ENCODE data around the gene IFNG-AS1.

The IFNG-AS1 gene

DNA sequence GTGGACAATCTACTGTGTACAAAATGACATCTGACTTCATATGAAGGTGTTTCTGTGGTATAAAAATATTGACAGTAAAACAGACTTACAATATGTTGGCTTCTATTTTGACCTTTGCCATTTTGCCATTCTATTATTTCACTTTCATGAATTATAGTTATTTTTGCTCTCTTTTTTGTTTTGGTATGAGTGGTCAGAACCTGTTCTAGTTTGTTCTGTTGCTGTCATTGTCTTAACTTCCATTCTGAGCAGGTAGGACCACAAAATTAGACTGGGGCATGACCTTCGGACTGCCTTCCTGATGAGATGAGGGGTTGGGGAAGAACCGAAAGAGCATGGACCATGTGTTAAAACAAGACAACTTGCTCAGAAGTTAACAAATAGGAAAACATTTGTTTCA is 36.5 kb upstream of the IFNG-AS1 start:
- H3K4me3 ChIP-seq (replicated peaks; ENCODE audit: low read depth, low read length): no peak overlapping the region
- TF ChIP-seq, protein P1, sequence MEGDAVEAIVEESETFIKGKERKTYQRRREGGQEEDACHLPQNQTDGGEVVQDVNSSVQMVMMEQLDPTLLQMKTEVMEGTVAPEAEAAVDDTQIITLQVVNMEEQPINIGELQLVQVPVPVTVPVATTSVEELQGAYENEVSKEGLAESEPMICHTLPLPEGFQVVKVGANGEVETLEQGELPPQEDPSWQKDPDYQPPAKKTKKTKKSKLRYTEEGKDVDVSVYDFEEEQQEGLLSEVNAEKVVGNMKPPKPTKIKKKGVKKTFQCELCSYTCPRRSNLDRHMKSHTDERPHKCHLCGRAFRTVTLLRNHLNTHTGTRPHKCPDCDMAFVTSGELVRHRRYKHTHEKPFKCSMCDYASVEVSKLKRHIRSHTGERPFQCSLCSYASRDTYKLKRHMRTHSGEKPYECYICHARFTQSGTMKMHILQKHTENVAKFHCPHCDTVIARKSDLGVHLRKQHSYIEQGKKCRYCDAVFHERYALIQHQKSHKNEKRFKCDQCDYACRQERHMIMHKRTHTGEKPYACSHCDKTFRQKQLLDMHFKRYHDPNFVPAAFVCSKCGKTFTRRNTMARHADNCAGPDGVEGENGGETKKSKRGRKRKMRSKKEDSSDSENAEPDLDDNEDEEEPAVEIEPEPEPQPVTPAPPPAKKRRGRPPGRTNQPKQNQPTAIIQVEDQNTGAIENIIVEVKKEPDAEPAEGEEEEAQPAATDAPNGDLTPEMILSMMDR (IDR thresholded peaks at IDR 0.05; ENCODE audit: low read depth, low read length, missing control alignments): no peak
- DNase-seq (ENCODE audit: extremely low read depth, low read depth): no peak

DNA sequence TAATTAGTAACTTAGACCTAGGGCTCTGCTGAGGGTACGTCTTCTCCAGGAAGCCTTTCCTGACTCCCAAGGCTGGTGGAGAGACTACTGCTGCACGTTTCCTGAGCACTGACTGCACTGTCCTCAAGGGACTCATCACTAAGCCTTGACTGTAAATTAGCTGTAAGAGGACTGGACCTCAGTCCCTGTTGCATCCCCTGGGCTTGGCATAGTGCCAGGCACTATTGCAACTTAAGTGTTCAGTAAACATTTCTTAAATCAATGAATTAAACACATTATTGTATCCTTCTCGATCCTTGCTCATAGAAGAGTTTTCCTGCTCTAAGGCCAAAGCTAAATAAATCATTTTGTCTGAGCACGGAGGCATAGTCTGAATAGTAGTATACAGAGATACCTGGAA is 31.9 kb upstream of the IFNG-AS1 start:
- DNase-seq (ENCODE audit: extremely low read depth, low read depth): no peak
- TF ChIP-seq, protein P1 (IDR thresholded peaks at IDR 0.05; ENCODE audit: low read depth, low read length, missing control alignments): no peak
- no peak overlapping the region for H3K4me3 ChIP-seq (replicated peaks; ENCODE audit: low read depth, low read length)

DNA sequence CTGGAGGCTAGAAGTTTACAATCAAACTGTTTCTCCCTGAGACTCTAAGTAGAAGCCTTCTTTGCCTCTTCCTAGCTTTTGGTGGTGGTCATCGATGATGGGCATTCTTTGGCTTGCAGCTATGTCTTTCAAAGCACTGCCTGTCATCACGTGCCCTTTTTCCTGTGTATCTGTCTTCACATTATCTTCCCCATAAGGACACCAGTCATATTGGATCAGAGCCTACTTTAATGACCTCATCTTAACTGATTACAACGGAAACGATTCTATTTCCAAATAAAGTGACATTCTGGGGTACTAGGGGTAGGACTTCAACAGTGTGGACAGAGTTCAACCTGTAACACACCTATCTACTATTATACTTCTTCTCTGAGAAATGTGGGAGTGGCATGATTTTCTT is 31.1 kb upstream of the IFNG-AS1 start:
- TF ChIP-seq, protein P1 (IDR thresholded peaks at IDR 0.05; ENCODE audit: low read depth, low read length, missing control alignments): no peak
- DNase-seq (ENCODE audit: extremely low read depth, low read depth): no peak
- H3K4me3 ChIP-seq (replicated peaks; ENCODE audit: low read depth, low read length): no peak overlapping the region

DNA sequence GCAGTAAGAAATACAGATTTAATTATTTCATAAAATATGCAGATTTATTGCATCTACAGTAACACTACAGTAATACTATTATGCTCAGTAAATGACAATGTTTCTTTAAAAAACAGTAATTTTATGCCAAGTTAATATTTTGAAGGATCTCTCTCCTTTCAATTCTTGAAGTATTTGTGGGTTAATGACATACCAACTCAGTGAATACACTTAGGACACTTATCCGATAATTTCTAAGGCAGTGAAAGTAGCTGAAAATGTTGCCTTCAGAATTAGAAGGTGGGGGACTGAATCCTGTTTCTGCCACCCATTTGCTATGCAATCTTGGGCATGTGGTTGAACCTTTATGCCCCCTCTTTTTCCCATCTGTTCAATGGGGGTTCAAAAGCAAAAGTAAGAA is 24.8 kb upstream of the IFNG-AS1 start:
- DNase-seq (ENCODE audit: extremely low read depth, low read depth): no peak
- TF ChIP-seq, protein P1 (IDR thresholded peaks at IDR 0.05; ENCODE audit: low read depth, low read length, missing control alignments): no peak
- no peak overlapping the region for H3K4me3 ChIP-seq (replicated peaks; ENCODE audit: low read depth, low read length)

DNA sequence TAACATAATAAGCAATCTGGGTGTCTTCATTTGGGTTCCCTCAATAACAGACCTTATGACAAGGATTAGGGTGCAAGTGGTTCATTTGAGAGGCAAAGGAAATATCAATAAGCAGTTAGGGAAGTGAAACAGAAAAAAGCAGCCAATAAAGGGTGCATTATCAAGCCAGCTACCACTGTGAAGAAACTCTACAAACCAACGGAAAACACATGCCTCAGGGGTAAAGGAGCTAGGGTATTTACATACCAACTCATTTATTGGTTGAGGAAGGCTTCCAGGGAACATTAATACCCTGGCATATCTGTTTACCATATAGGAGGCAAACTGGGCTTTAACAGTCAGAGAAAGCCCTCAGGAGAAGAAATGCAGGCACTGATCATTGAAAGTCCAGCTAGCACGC is 22.7 kb upstream of the IFNG-AS1 start:
- TF ChIP-seq, protein P1 (IDR thresholded peaks at IDR 0.05; ENCODE audit: low read depth, low read length, missing control alignments): no peak
- H3K4me3 ChIP-seq (replicated peaks; ENCODE audit: low read depth, low read length): no peak overlapping the region
- DNase-seq (ENCODE audit: extremely low read depth, low read depth): no peak

DNA sequence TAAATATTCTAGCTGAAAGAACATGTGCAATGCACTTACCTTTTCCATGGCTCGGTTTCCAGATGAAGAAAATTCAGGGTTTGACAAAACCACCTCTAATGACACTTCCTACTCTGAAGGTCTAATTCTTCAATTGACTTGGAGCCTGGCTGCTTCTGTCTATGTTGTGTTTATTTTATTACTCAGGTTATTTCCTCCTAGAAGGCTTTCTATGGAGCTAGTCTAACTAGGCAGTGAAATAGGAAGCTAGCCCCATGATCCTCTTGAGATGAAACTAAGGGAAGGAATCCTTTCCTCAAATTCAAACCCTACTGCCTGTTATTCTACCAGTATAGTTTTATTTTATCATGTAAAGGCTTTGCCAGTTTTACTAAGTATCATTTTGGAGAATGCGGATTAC is 20.9 kb upstream of the IFNG-AS1 start:
- DNase-seq (ENCODE audit: extremely low read depth, low read depth): no peak
- H3K4me3 ChIP-seq (replicated peaks; ENCODE audit: low read depth, low read length): no peak overlapping the region
- TF ChIP-seq, protein P1 (IDR thresholded peaks at IDR 0.05; ENCODE audit: low read depth, low read length, missing control alignments): no peak

DNA sequence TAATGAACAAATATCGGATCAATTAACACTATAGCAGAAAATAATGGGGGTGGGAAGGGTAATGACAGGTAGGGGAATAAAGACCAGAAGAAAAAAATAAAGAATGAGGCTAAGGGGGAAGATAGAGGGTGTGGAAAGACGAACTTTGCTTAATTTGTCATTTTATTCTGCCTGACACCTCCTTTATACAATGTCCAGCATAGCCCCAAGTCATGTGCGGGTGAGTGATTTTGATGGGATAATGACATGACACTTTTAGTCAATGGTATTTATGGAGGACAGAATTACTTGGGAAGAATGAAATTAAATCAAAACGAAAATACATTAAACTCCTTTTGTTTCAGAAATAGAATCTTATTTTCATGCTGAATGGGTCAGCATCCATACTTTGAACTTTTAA is 20.5 kb upstream of the IFNG-AS1 start:
- no peak overlapping the region for H3K4me3 ChIP-seq (replicated peaks; ENCODE audit: low read depth, low read length)
- no peak for DNase-seq (ENCODE audit: extremely low read depth, low read depth)
- TF ChIP-seq, protein P1 (IDR thresholded peaks at IDR 0.05; ENCODE audit: low read depth, low read length, missing control alignments): no peak

Data from HFF-Myc (cell line).